Measurements from ENCODE around the gene TTC19.

TTC19 gene

GRCh38 chr17:15970500-15970899 is 29.1 kb upstream of the TTC19 start:
- H3K27ac ChIP-seq (ENCODE audit: low read depth, low read length), result no peak overlapping the region
- no peaks in the 10 kb centered on the region for H3K79me2 ChIP-seq (ENCODE audit: control insufficient read depth, insufficient read depth, low read length)

DNA sequence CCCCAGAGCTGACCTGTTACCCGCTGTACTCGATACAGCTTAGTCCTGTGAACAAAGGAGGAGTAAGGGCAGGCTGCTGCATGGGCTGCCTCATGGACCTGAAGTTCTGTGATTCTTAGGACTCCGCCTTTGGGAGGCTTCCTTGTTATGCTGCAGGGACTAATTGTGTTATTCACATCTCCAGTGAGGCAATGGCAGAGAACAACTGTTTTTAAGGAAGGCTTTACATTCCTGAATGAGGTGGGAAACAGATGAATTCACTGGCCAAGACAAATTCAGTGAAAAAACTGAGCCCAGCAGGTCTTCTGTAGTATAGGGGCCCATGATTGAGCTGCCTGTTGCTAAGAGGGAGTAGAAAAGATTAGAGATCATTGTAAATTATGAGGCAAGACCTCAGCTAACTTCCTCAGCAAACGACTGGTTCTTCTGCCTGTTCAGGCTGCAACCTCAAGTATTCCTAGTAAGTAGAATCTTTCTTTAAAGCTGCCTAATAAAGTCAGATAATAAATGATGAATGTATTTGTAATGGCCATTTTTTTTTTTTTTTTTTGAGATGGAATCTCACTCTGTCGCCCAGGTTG is 28.4 kb upstream of the TTC19 start:
- Histone ChIP-seq H2BK15ac (replicated peaks; ENCODE audit: low read depth) (no peak overlapping the region), H3K36me3 (ENCODE audit: control insufficient read depth, insufficient read depth, low read length) (no peaks in the 10 kb centered on the region), H3K79me2 (ENCODE audit: control insufficient read depth, insufficient read depth, low read length) (no peaks in the 10 kb centered on the region), H3K27me3 (ENCODE audit: insufficient read depth, low read length, poor library complexity) (no peaks in the 10 kb centered on the region), H2AK5ac (ENCODE audit: low read length) (no peak overlapping the region), H3K4ac (ENCODE audit: low read depth, low read length) (no peak overlapping the region), H3K79me1 (ENCODE audit: low read length) (no peaks in the 10 kb centered on the region), H3K4me2 (ENCODE audit: low read length) (no peak overlapping the region), H4K5ac (ENCODE audit: low read length) (no peak overlapping the region), H3K4me3 (ENCODE audit: low read length) (no peak overlapping the region), H2BK5ac (ENCODE audit: low read length) (no peak overlapping the region), H3K4me1 (ENCODE audit: control insufficient read depth, low read depth, low read length) (peaks cover 4% of the 10 kb centered on the region), H3K23ac (ENCODE audit: low read length) (no peak overlapping the region), H3K27ac (ENCODE audit: low read depth, low read length) (no peak overlapping the region), H4K8ac (ENCODE audit: low read depth, low read length) (no peak overlapping the region), H2BK120ac (ENCODE audit: low read depth, low read length) (no peak overlapping the region), H3K18ac (ENCODE audit: low read length) (no peak overlapping the region), H3K56ac (ENCODE audit: low read length) (no peak overlapping the region), H3K9ac (ENCODE audit: low read length) (no peak overlapping the region)
- WGBS (ENCODE audit: extremely low coverage, insufficient coverage, low lambda C conversion rate), result no CpG with 5 or more reads among the region's 5 CpGs
- peak; percentile 49 for DNase-seq

More at GRCh38 chr17:15970500-15970899, 29.1 kb upstream of the TTC19 start:
- Histone ChIP-seq H2BK5ac (ENCODE audit: low read length) (no peak overlapping the region), H4K8ac (ENCODE audit: low read depth, low read length) (no peak overlapping the region), H2BK120ac (ENCODE audit: low read depth, low read length) (no peak overlapping the region), H3K18ac (ENCODE audit: low read length) (no peak overlapping the region), H3K23ac (ENCODE audit: low read length) (no peak overlapping the region), H3K27me3 (ENCODE audit: insufficient read depth, low read length, poor library complexity) (no peaks in the 10 kb centered on the region), H4K5ac (ENCODE audit: low read length) (no peak overlapping the region), H3K36me3 (ENCODE audit: control insufficient read depth, insufficient read depth, low read length) (no peaks in the 10 kb centered on the region), H2BK15ac (replicated peaks; ENCODE audit: low read depth) (no peak overlapping the region), H3K4me3 (ENCODE audit: low read length) (no peak overlapping the region), H2AK5ac (ENCODE audit: low read length) (no peak overlapping the region), H3K9ac (ENCODE audit: low read length) (no peak overlapping the region), H3K4me2 (ENCODE audit: low read length) (no peak overlapping the region), H3K4me1 (ENCODE audit: control insufficient read depth, low read depth, low read length) (peaks cover 4% of the 10 kb centered on the region), H3K56ac (ENCODE audit: low read length) (no peak overlapping the region), H3K79me1 (ENCODE audit: low read length) (no peaks in the 10 kb centered on the region), H3K4ac (ENCODE audit: low read depth, low read length) (no peak overlapping the region)
- WGBS (ENCODE audit: extremely low coverage, insufficient coverage, low lambda C conversion rate), result no CpG with 5 or more reads among the region's 2 CpGs
- no peak for DNase-seq

DNA sequence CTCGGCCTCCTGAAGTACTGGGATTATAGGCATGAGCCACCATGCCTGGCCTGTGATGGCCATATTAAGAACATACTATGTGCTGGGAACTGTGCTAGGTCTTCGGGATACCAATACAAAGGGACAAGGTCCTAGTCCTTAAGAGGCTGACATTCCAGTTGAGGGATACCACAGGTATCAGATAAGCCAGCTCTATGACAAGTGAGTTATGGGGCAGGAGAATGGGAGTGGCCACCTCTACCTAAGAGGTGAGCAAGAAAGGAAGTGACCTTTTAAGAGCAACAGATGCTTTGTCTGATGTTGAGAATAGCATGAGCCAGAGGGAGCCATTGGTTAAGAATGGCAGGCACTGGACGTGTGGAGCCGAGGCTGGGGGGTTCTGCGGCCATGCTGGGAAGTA is 27.7 kb upstream of the TTC19 start:
- Histone ChIP-seq H3K23ac (ENCODE audit: low read length) (no peak overlapping the region), H3K18ac (ENCODE audit: low read length) (no peak overlapping the region), H3K56ac (ENCODE audit: low read length) (no peak overlapping the region), H2BK120ac (ENCODE audit: low read depth, low read length) (no peak overlapping the region), H3K4ac (ENCODE audit: low read depth, low read length) (no peak overlapping the region), H3K79me1 (ENCODE audit: low read length) (no peaks in the 10 kb centered on the region), H4K5ac (ENCODE audit: low read length) (no peak overlapping the region), H3K79me2 (ENCODE audit: control insufficient read depth, insufficient read depth, low read length) (no peaks in the 10 kb centered on the region), H3K4me1 (ENCODE audit: control insufficient read depth, low read depth, low read length) (peaks cover under 1% of the 10 kb centered on the region), H3K36me3 (ENCODE audit: control insufficient read depth, insufficient read depth, low read length) (no peaks in the 10 kb centered on the region), H3K9ac (ENCODE audit: low read length) (no peak overlapping the region), H3K4me3 (ENCODE audit: low read length) (no peak overlapping the region), H3K4me2 (ENCODE audit: low read length) (no peak overlapping the region), H2AK5ac (ENCODE audit: low read length) (no peak overlapping the region), H2BK5ac (ENCODE audit: low read length) (no peak overlapping the region), H3K27me3 (ENCODE audit: insufficient read depth, low read length, poor library complexity) (no peaks in the 10 kb centered on the region), H4K8ac (ENCODE audit: low read depth, low read length) (no peak overlapping the region), H2BK15ac (replicated peaks; ENCODE audit: low read depth) (no peak overlapping the region), H3K27ac (ENCODE audit: low read depth, low read length) (no peak overlapping the region)
- peak; percentile 51 for DNase-seq
- no CpG with 5 or more reads among the region's 5 CpGs for WGBS (ENCODE audit: extremely low coverage, insufficient coverage, low lambda C conversion rate)

- no CpG with 5 or more reads among the region's 4 CpGs for WGBS (ENCODE audit: extremely low coverage, insufficient coverage, low lambda C conversion rate)
These were observed 27.1 kb upstream of the TTC19 start for GRCh38 chr17:15972497-15972951.

GRCh38 chr17:15973016-15973415 is 26.6 kb upstream of the TTC19 start:
- Histone ChIP-seq H2BK120ac (ENCODE audit: low read depth, low read length) (no peak overlapping the region), H2BK5ac (ENCODE audit: low read length) (no peak overlapping the region), H3K4me2 (ENCODE audit: low read length) (no peak overlapping the region), H3K27me3 (ENCODE audit: insufficient read depth, low read length, poor library complexity) (no peaks in the 10 kb centered on the region), H4K5ac (ENCODE audit: low read length) (no peak overlapping the region), H3K79me2 (ENCODE audit: control insufficient read depth, insufficient read depth, low read length) (no peaks in the 10 kb centered on the region), H2AK5ac (ENCODE audit: low read length) (no peak overlapping the region), H3K27ac (ENCODE audit: low read depth, low read length) (no peak overlapping the region), H3K4me1 (ENCODE audit: control insufficient read depth, low read depth, low read length) (no peaks in the 10 kb centered on the region), H3K23ac (ENCODE audit: low read length) (no peak overlapping the region), H3K36me3 (ENCODE audit: control insufficient read depth, insufficient read depth, low read length) (peaks cover 3% of the 10 kb centered on the region), H4K8ac (ENCODE audit: low read depth, low read length) (no peak overlapping the region), H3K18ac (ENCODE audit: low read length) (no peak overlapping the region), H2BK15ac (replicated peaks; ENCODE audit: low read depth) (no peak overlapping the region), H3K9ac (ENCODE audit: low read length) (no peak overlapping the region), H3K4ac (ENCODE audit: low read depth, low read length) (no peak overlapping the region), H3K4me3 (ENCODE audit: low read length) (no peak overlapping the region), H3K79me1 (ENCODE audit: low read length) (no peaks in the 10 kb centered on the region), H3K56ac (ENCODE audit: low read length) (no peak overlapping the region)
- no peak for DNase-seq

More at GRCh38 chr17:15972497-15972951, 27.1 kb upstream of the TTC19 start:
- no peak overlapping the region for H3K4me2 ChIP-seq (ENCODE audit: low read length)
- no peak overlapping the region for H3K18ac ChIP-seq (ENCODE audit: low read length)
- H3K4ac ChIP-seq (ENCODE audit: low read depth, low read length), result no peak overlapping the region
- H3K79me2 ChIP-seq (ENCODE audit: control insufficient read depth, insufficient read depth, low read length), result no peaks in the 10 kb centered on the region
- no peak overlapping the region for H2BK5ac ChIP-seq (ENCODE audit: low read length)
- H2AK5ac ChIP-seq (ENCODE audit: low read length), result no peak overlapping the region
- no peaks in the 10 kb centered on the region for H3K79me1 ChIP-seq (ENCODE audit: low read length)
- H3K56ac ChIP-seq (ENCODE audit: low read length), result no peak overlapping the region
- no peaks in the 10 kb centered on the region for H3K27me3 ChIP-seq (ENCODE audit: insufficient read depth, low read length, poor library complexity)
- H3K23ac ChIP-seq (ENCODE audit: low read length), result no peak overlapping the region
- H3K27ac ChIP-seq (ENCODE audit: low read depth, low read length), result no peak overlapping the region
- H3K4me1 ChIP-seq (ENCODE audit: control insufficient read depth, low read depth, low read length), result no peaks in the 10 kb centered on the region
- H4K8ac ChIP-seq (ENCODE audit: low read depth, low read length), result no peak overlapping the region
- H3K4me3 ChIP-seq (ENCODE audit: low read length), result no peak overlapping the region
- no peak overlapping the region for H2BK120ac ChIP-seq (ENCODE audit: low read depth, low read length)
- H3K9ac ChIP-seq (ENCODE audit: low read length), result no peak overlapping the region
- no peak for DNase-seq
- H3K36me3 ChIP-seq (ENCODE audit: control insufficient read depth, insufficient read depth, low read length), result no peaks in the 10 kb centered on the region
- H4K5ac ChIP-seq (ENCODE audit: low read length), result no peak overlapping the region
- no peak overlapping the region for H2BK15ac ChIP-seq (replicated peaks; ENCODE audit: low read depth)

GRCh38 chr17:15973834-15974233 is 25.8 kb upstream of the TTC19 start:
- Histone ChIP-seq H3K18ac (ENCODE audit: low read length) (no peak overlapping the region), H3K4me3 (ENCODE audit: low read length) (no peak overlapping the region), H2BK15ac (replicated peaks; ENCODE audit: low read depth) (no peak overlapping the region), H2BK5ac (ENCODE audit: low read length) (no peak overlapping the region), H3K79me2 (ENCODE audit: control insufficient read depth, insufficient read depth, low read length) (no peaks in the 10 kb centered on the region), H3K27ac (ENCODE audit: low read depth, low read length) (no peak overlapping the region), H3K4me1 (ENCODE audit: control insufficient read depth, low read depth, low read length) (no peaks in the 10 kb centered on the region), H2BK120ac (ENCODE audit: low read depth, low read length) (no peak overlapping the region), H4K8ac (ENCODE audit: low read depth, low read length) (no peak overlapping the region), H3K9ac (ENCODE audit: low read length) (no peak overlapping the region), H4K5ac (ENCODE audit: low read length) (no peak overlapping the region), H3K79me1 (ENCODE audit: low read length) (no peaks in the 10 kb centered on the region), H3K4ac (ENCODE audit: low read depth, low read length) (no peak overlapping the region), H3K27me3 (ENCODE audit: insufficient read depth, low read length, poor library complexity) (no peaks in the 10 kb centered on the region), H3K4me2 (ENCODE audit: low read length) (no peak overlapping the region), H3K56ac (ENCODE audit: low read length) (no peak overlapping the region), H3K23ac (ENCODE audit: low read length) (no peak overlapping the region), H3K36me3 (ENCODE audit: control insufficient read depth, insufficient read depth, low read length) (peaks cover 4% of the 10 kb centered on the region), H2AK5ac (ENCODE audit: low read length) (no peak overlapping the region)
- DNase-seq, result no peak
- WGBS (ENCODE audit: extremely low coverage, insufficient coverage, low lambda C conversion rate), result no CpG with 5 or more reads among the region's 6 CpGs

All from mesendoderm (in vitro differentiated cells).